WTC11 (cell line): ENCODE data around the gene TRIM62.

Experiments
- CTCF ChIP-seq: fragments of 200-600 bp; IDR thresholded peaks from 2 replicates; pipeline ENCODE4 v1.8.0; 2022; ENCODE audit warnings: antibody characterized with exemption
- E2F1 ChIP-seq: sonication (generic); formaldehyde crosslinking; IDR thresholded peaks from 2 replicates; pipeline ENCODE4 v1.8.0; 2022; ENCODE audit warnings: mild to moderate bottlenecking, missing genetic modification reagents
- ZBTB43 ChIP-seq: sonication (generic); formaldehyde crosslinking; IDR thresholded peaks from 2 replicates; pipeline ENCODE4 v1.8.1; 2023; ENCODE audit warnings: mild to moderate bottlenecking, missing genetic modification reagents
- ZNF425 ChIP-seq: fragments of 250-450 bp; sonication (Bioruptor Pico); conservative IDR thresholded peaks from 2 replicates; pipeline ENCODE4 v1.9.0; 2021; ENCODE audit warnings: mild to moderate bottlenecking

DNA sequence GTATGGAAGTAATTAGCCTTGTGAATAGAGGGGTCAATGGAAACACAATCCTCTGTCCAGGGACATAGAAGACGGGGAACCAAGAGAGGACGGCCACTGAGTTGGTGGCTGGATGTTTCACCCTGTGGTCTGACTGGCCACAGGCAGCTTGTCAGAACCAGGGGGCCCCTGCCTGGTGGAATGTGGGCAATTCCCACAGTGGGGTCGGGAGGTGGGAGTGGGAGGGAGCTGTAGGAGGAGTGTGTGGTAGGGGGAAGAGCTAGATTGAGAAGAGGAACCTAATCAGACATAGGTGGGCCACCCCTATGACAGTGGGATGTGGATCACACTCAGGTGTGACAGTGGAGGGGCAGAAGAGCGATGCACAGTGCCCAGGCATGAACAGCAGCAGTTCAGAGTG lies 31.3 kb downstream of the TRIM62 start:
- TF ChIP-seq ZBTB43 (CRISPR knock-in tag) (no peak), E2F1 (no peak), CTCF (no peak), ZNF425 (CRISPR knock-in tag) (no peak)
